Vagina (tissue), 2 donors: ENCODE results near the gene ZBTB34. TPM values are rescaled to one million over a fixed set of nuclear protein-coding genes. Genes with fewer than 3 reads are reported as not detected.

Experiments
- DNase-seq, 2 donors: peaks; one replicate each; pipeline ENCODE4 v3.0.0-alpha.2; 2017; ENCODE audit errors: extremely low spot score in 2 of 2
- H3K27ac ChIP-seq: fragments of 200-600 bp; sonication (generic); one replicate; pipeline ENCODE4 v1.5.1; 2019
- H3K27me3 ChIP-seq: fragments of 200-600 bp; sonication (generic); one replicate; pipeline ENCODE4 v1.5.1; 2019
- H3K36me3 ChIP-seq, 2 donors: fragments of 200-600 bp; sonication (generic); one replicate each; pipeline ENCODE4 v1.5.1; 2017 to 2019
- H3K4me1 ChIP-seq: fragments of 200-600 bp; sonication (generic); one replicate; pipeline ENCODE4 v1.5.1; 2019
- H3K4me3 ChIP-seq, 2 donors: fragments of 200-600 bp; sonication (generic); 1 replicate in 1 of 2; 2 replicates in 1 of 2; pipeline ENCODE4 v1.5.1; 2016 to 2019
- H3K9me3 ChIP-seq: fragments of 200-600 bp; sonication (generic); one replicate; pipeline ENCODE4 v1.5.1; 2019
- CTCF ChIP-seq, 3 experiments: fragments of 450-650 bp in 2 of 3; fragments of 200-600 bp in 1 of 3; sonication (generic) in 1 of 3; IDR thresholded peaks; one replicate each; pipeline ENCODE4 v1.5.1; 2017 to 2019; ENCODE audit warnings: antibody characterized with exemption in 3 of 3, mild to moderate bottlenecking in 2 of 3, moderate library complexity in 2 of 3
- POLR2A ChIP-seq, 2 donors: fragments of 450-650 bp; IDR thresholded peaks; one replicate each; pipeline ENCODE4 v1.6.1; 2017; ENCODE audit warnings: antibody characterized with exemption in 2 of 2, mild to moderate bottlenecking in 2 of 2, moderate library complexity in 2 of 2
- POLR2AphosphoS5 ChIP-seq, 2 donors: sonication (generic); formaldehyde crosslinking; IDR thresholded peaks; one replicate each; pipeline ENCODE4 v1.9.0; 2017; ENCODE audit warnings: antibody characterized with exemption in 2 of 2, mild to moderate bottlenecking in 2 of 2, low read depth in 1 of 2; ENCODE audit not compliant: insufficient read depth in 1 of 2
- intact Hi-C: fragments of 100-400 bp; cut with DNase I; formaldehyde crosslinking; loops from one replicate; pipeline ENCODE4 v1.15.1; 2023
- total RNA-seq: library from RNA; depleted of rRNA; stranded (reverse); fragments of >200 nt; gene quantifications from one replicate; pipeline ENCODE4 v1.2.3, GENCODE V29; 2016

Gene ZBTB34
- total RNA-seq, 1 donor from 2014 or later, result 8.6 TPM

- no peak for TF ChIP-seq POLR2AphosphoS5 (IDR thresholded peaks at IDR 0.05; ENCODE audit: insufficient read depth in 1 of 2, low read depth in 1 of 2)
- no peak for TF ChIP-seq POLR2A (IDR thresholded peaks at IDR 0.05)
- TF ChIP-seq CTCF (IDR thresholded peaks at IDR 0.05), result no peak
- no peak for DNase-seq
- Histone ChIP-seq H3K27me3 (no peaks in the 10 kb centered on the region), H3K4me1 (no peaks in the 10 kb centered on the region), H3K36me3 (no peaks in the 10 kb centered on the region), H3K4me3 (no peak overlapping the region), H3K27ac (no peak overlapping the region), H3K9me3 (peaks cover 7% of the 10 kb centered on the region)
- intact Hi-C loops, result no loop called here
Observed at GRCh38 chr9:126902210-126902609, 41.8 kb downstream of the ZBTB34 start.

GRCh38 chr9:126904586-126904985, 44.1 kb downstream of the ZBTB34 start:
- no peak overlapping the region for H3K4me3 ChIP-seq
- no peak overlapping the region for H3K27ac ChIP-seq
- no peak for DNase-seq
- H3K27me3 ChIP-seq, result no peaks in the 10 kb centered on the region
- peaks cover 7% of the 10 kb centered on the region for H3K9me3 ChIP-seq
- intact Hi-C loops, result no loop called here
- no peaks in the 10 kb centered on the region for H3K4me1 ChIP-seq
- TF ChIP-seq POLR2A (IDR thresholded peaks at IDR 0.05), result no peak
- no peak for TF ChIP-seq CTCF (IDR thresholded peaks at IDR 0.05)
- TF ChIP-seq POLR2AphosphoS5 (IDR thresholded peaks at IDR 0.05; ENCODE audit: insufficient read depth in 1 of 2, low read depth in 1 of 2), result no peak
- H3K36me3 ChIP-seq, result no peaks in the 10 kb centered on the region

GRCh38 chr9:126906091-126906490, 45.7 kb downstream of the ZBTB34 start:
- intact Hi-C loops, result no loop called here
- no peak for TF ChIP-seq CTCF (IDR thresholded peaks at IDR 0.05)
- TF ChIP-seq POLR2AphosphoS5 (IDR thresholded peaks at IDR 0.05; ENCODE audit: insufficient read depth in 1 of 2, low read depth in 1 of 2), result no peak
- TF ChIP-seq POLR2A (IDR thresholded peaks at IDR 0.05), result no peak

GRCh38 chr9:126907058-126907457, 46.6 kb downstream of the ZBTB34 start:
- intact Hi-C loops, result no loop called here
- no peaks in the 10 kb centered on the region for H3K36me3 ChIP-seq
- no peak for DNase-seq
- no peaks in the 10 kb centered on the region for H3K27me3 ChIP-seq
- TF ChIP-seq POLR2AphosphoS5 (IDR thresholded peaks at IDR 0.05; ENCODE audit: insufficient read depth in 1 of 2, low read depth in 1 of 2) (no peak), CTCF (IDR thresholded peaks at IDR 0.05) (no peak), POLR2A (IDR thresholded peaks at IDR 0.05) (no peak)
- no peaks in the 10 kb centered on the region for H3K9me3 ChIP-seq
- H3K4me3 ChIP-seq, result no peak overlapping the region
- no peaks in the 10 kb centered on the region for H3K4me1 ChIP-seq
- H3K27ac ChIP-seq, result no peak overlapping the region

More at GRCh38 chr9:126906091-126906490, 45.7 kb downstream of the ZBTB34 start:
- Histone ChIP-seq H3K27me3 (no peaks in the 10 kb centered on the region), H3K36me3 (no peaks in the 10 kb centered on the region), H3K4me3 (no peak overlapping the region), H3K9me3 (peaks cover 3% of the 10 kb centered on the region), H3K27ac (no peak overlapping the region), H3K4me1 (no peaks in the 10 kb centered on the region)
- no peak for DNase-seq

GRCh38 chr9:126914458-126915280, 54.2 kb downstream of the ZBTB34 start, which contains the start of gene RALGPS1:
Gene RALGPS1 (plus strand): TSS chr9:126914782. CDS start chr9:126962290, 47,508 bp downstream.
- peaks cover 12% of the 10 kb centered on the region for H3K4me1 ChIP-seq

More at GRCh38 chr9:126914458-126915280, 54.2 kb downstream of the ZBTB34 start, which contains the start of gene RALGPS1:
- intact Hi-C loops, result no loop called here
- Histone ChIP-seq H3K27ac (peak within 1 kb of the TSS; percentile 4), H3K27me3 (no peaks in the 10 kb centered on the region), H3K4me3 (peak within 1 kb of the TSS; percentile 37 to 84), H3K9me3 (no peaks in the 10 kb centered on the region), H3K36me3 (no peaks in the 10 kb centered on the region)
- TF ChIP-seq POLR2A (IDR thresholded peaks at IDR 0.05), result peak in 1 of 2 donors; percentile 41
- TF ChIP-seq CTCF (IDR thresholded peaks at IDR 0.05), result no peak
- TF ChIP-seq POLR2AphosphoS5 (IDR thresholded peaks at IDR 0.05; ENCODE audit: insufficient read depth in 1 of 2, low read depth in 1 of 2), result peak; percentile 49 to 65
- peak in 1 of 2 donors; percentile 94 for DNase-seq
